HG02642 (cell line): ENCODE results near the gene CIC.

Experiments used
- ATAC-seq: cut with Tn5 transposase; IDR thresholded peaks from one replicate; pipeline ENCODE4 v1.9.1; 2021; ENCODE audit warnings: mild to moderate bottlenecking; ENCODE audit not compliant: unreplicated experiment, poor library complexity

The CIC gene

GRCh38 chr19:42242512-42243409, 26.3 kb upstream of the CIC start, which contains the start of gene GSK3A:
GSK3A (minus strand) TSS chr19:42242602; CDS start chr19:42242465, 137 bp downstream.
- ATAC-seq = peak; percentile 66

GRCh38 chr19:42244347-42245220, 24.5 kb upstream of the CIC start:
- ATAC-seq = peak; percentile 37

- no peak for ATAC-seq
Observed at GRCh38 chr19:42245231-42245630, 23.8 kb upstream of the CIC start.

GRCh38 chr19:42246143-42246921, 22.7 kb upstream of the CIC start:
- ATAC-seq = no peak

GRCh38 chr19:42246922-42247639, 22.0 kb upstream of the CIC start:
- ATAC-seq = no peak

GRCh38 chr19:42247640-42248199, 21.3 kb upstream of the CIC start:
- ATAC-seq = no peak

GRCh38 chr19:42248270-42249148, 20.5 kb upstream of the CIC start:
- ATAC-seq = no peak

GRCh38 chr19:42249149-42249750, 19.8 kb upstream of the CIC start:
- ATAC-seq = no peak

- no peak for ATAC-seq
Observed at GRCh38 chr19:42249769-42250168, 19.3 kb upstream of the CIC start.

GRCh38 chr19:42250183-42250665, 18.8 kb upstream of the CIC start:
- ATAC-seq = no peak

GRCh38 chr19:42250666-42251531, 18.2 kb upstream of the CIC start:
- no peak for ATAC-seq

- ATAC-seq = no peak
Observed at GRCh38 chr19:42251572-42252358, 17.3 kb upstream of the CIC start.

GRCh38 chr19:42252365-42253244, 16.4 kb upstream of the CIC start:
- ATAC-seq = no peak

GRCh38 chr19:42253245-42254088, 15.6 kb upstream of the CIC start:
- peak; percentile 26 for ATAC-seq
